WTC11 (cell line): ENCODE results near the gene GRK6.

ENCODE experiments used
- ATF3 ChIP-seq: sonication (generic); formaldehyde crosslinking; conservative IDR thresholded peaks from 2 replicates; pipeline ENCODE4 v1.8.1; 2022; ENCODE audit warnings: mild to moderate bottlenecking, missing genetic modification reagents
- CTCF ChIP-seq: fragments of 200-600 bp; IDR thresholded peaks from 2 replicates; pipeline ENCODE4 v1.8.0; 2022; ENCODE audit warnings: antibody characterized with exemption
- FOXK1 ChIP-seq: sonication (generic); formaldehyde crosslinking; IDR thresholded peaks from 2 replicates; pipeline ENCODE4 v1.8.0; 2022; ENCODE audit warnings: mild to moderate bottlenecking, moderate library complexity, missing genetic modification reagents
- JUN ChIP-seq: sonication (generic); formaldehyde crosslinking; IDR thresholded peaks from 2 replicates; pipeline ENCODE4 v1.8.0; 2023; ENCODE audit warnings: mild to moderate bottlenecking, missing genetic modification reagents
- PRDM15 ChIP-seq: sonication (generic); formaldehyde crosslinking; IDR thresholded peaks from 2 replicates; pipeline ENCODE4 v1.8.0; 2022; ENCODE audit warnings: missing genetic modification reagents
- TEAD4 ChIP-seq: sonication (generic); formaldehyde crosslinking; IDR thresholded peaks from 2 replicates; pipeline ENCODE4 v1.8.0; 2022; ENCODE audit warnings: mild to moderate bottlenecking, missing genetic modification reagents
- USF2 ChIP-seq: sonication (generic); formaldehyde crosslinking; IDR thresholded peaks from 2 replicates; pipeline ENCODE4 v1.8.1; 2023; ENCODE audit warnings: mild to moderate bottlenecking, missing genetic modification reagents, moderate library complexity
- TF ChIP-seq, protein P1 (sequence below): sonication (generic); formaldehyde crosslinking; IDR thresholded peaks from 2 replicates; pipeline ENCODE4 v1.8.1; 2023; ENCODE audit warnings: mild to moderate bottlenecking, moderate library complexity, missing genetic modification reagents

- no peak for TF ChIP-seq CTCF
- TF ChIP-seq PRDM15 (CRISPR knock-in tag) = no peak
- TF ChIP-seq USF2 = no peak
- no peak for TF ChIP-seq ATF3 (CRISPR knock-in tag)
- TF ChIP-seq, protein P1, sequence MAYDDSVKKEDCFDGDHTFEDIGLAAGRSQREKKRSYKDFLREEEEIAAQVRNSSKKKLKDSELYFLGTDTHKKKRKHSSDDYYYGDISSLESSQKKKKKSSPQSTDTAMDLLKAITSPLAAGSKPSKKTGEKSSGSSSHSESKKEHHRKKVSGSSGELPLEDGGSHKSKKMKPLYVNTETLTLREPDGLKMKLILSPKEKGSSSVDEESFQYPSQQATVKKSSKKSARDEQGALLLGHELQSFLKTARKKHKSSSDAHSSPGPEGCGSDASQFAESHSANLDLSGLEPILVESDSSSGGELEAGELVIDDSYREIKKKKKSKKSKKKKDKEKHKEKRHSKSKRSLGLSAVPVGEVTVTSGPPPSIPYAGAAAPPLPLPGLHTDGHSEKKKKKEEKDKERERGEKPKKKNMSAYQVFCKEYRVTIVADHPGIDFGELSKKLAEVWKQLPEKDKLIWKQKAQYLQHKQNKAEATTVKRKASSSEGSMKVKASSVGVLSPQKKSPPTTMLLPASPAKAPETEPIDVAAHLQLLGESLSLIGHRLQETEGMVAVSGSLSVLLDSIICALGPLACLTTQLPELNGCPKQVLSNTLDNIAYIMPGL = no peak
- TF ChIP-seq JUN (CRISPR knock-in tag) = no peak
- no peak for TF ChIP-seq TEAD4 (CRISPR knock-in tag)
- TF ChIP-seq FOXK1 (CRISPR knock-in tag) = no peak
Observed at GRCh38 chr5:177468329-177468684, 41.8 kb downstream of the GRK6 start.
